OCI-LY3 (cell line): ENCODE results near the gene DHX30.

ENCODE experiments used
- H2AFZ ChIP-seq: fragments of 200-600, 300-600 bp; shearing (Covaris generic); 2 replicates; pipeline ENCODE4 v1.6.0; 2014; ENCODE audit warnings: antibody characterized with exemption, low read depth, low read length
- H3K27ac ChIP-seq: fragments of 200-600, 300-600 bp; sonication (generic); 2 replicates; pipeline ENCODE4 v1.5.1; 2014; ENCODE audit warnings: mild to moderate bottlenecking, low read length, moderate library complexity, mixed read lengths
- H3K27me3 ChIP-seq: fragments of 200-600, 300-600 bp; sonication (generic); 2 replicates; pipeline ENCODE4 v1.6.1; 2014; ENCODE audit warnings: low read depth, low read length, mixed read lengths
- H3K36me3 ChIP-seq: fragments of 200-600, 300-600 bp; sonication (generic); replicated peaks from 2 replicates; pipeline ENCODE3; 2014; ENCODE audit warnings: low read depth, low read length, mixed read lengths
- H3K4me1 ChIP-seq: fragments of 300-600, 200-600 bp; sonication (generic); 2 replicates; pipeline ENCODE4 v1.6.1; 2014; ENCODE audit warnings: low read length, mixed read lengths
- H3K4me2 ChIP-seq: fragments of 200-600, 300-600 bp; sonication (generic); 2 replicates; pipeline ENCODE4 v1.6.1; 2014; ENCODE audit warnings: low read length, mixed read lengths
- H3K4me3 ChIP-seq: fragments of 300-600, 200-600 bp; sonication (generic); 2 replicates; pipeline ENCODE4 v1.5.1; 2014; ENCODE audit warnings: antibody characterized with exemption, mild to moderate bottlenecking, low read length, moderate library complexity
- H3K79me2 ChIP-seq: fragments of 300-600, 200-600 bp; shearing (Covaris generic); 2 replicates; pipeline ENCODE4 v1.6.1; 2014; ENCODE audit warnings: mild to moderate bottlenecking, low read length, mixed read lengths
- H3K9ac ChIP-seq: fragments of 300-600, 200-600 bp; shearing (Covaris generic); 2 replicates; pipeline ENCODE4 v1.6.0; 2014; ENCODE audit warnings: mild to moderate bottlenecking, low read length, moderate library complexity
- H3K9me3 ChIP-seq: fragments of 200-600, 300-600 bp; shearing (Covaris generic); 2 replicates; pipeline ENCODE4 v1.6.1; 2014; ENCODE audit warnings: low read length, mixed read lengths; ENCODE audit not compliant: insufficient read depth
- H4K20me1 ChIP-seq: fragments of 200-600, 300-600 bp; sonication (generic); 2 replicates; pipeline ENCODE4 v1.6.1; 2016; ENCODE audit warnings: low read length, mixed read lengths; ENCODE audit not compliant: insufficient read depth
- EZH2phosphoT487 ChIP-seq: fragments of 200-600 bp; shearing (Covaris generic); IDR thresholded peaks from 2 replicates; pipeline ENCODE4 v1.6.1; 2018; ENCODE audit warnings: antibody characterized with exemption, mixed run types, low read depth
- TF ChIP-seq, protein P1 (sequence below): fragments of 200-600, 300-600 bp; sonication (generic); IDR thresholded peaks from 2 replicates; pipeline ENCODE4 v1.5.1; 2014; ENCODE audit warnings: antibody characterized with exemption, low read length, low read depth

Gene DHX30

DNA sequence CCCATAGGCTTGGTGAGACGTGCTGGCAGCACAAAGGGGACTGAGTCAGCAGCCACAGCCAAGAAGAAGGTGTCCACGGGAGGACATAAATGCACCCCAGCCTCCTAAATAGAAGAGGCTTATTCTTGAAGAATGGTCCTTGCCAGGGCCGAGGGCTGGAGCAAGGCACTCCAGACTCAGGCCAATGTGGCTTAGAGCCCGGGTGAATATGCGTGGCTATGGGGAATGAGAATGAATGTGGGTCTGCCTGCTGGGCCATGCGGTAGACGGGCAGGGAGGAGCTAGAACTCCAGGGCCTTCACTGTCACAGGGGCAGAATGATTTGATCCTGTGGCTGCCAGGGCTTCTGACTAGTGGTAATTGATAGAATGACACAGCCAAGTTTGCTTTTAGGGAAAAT lies 34.0 kb downstream of the DHX30 start:
- no peak overlapping the region for H3K4me3 ChIP-seq
- H3K9ac ChIP-seq: no peak overlapping the region
- no peak overlapping the region for H3K27ac ChIP-seq
- H3K79me2 ChIP-seq: peaks cover 17% of the 10 kb centered on the region
- TF ChIP-seq, protein P1, sequence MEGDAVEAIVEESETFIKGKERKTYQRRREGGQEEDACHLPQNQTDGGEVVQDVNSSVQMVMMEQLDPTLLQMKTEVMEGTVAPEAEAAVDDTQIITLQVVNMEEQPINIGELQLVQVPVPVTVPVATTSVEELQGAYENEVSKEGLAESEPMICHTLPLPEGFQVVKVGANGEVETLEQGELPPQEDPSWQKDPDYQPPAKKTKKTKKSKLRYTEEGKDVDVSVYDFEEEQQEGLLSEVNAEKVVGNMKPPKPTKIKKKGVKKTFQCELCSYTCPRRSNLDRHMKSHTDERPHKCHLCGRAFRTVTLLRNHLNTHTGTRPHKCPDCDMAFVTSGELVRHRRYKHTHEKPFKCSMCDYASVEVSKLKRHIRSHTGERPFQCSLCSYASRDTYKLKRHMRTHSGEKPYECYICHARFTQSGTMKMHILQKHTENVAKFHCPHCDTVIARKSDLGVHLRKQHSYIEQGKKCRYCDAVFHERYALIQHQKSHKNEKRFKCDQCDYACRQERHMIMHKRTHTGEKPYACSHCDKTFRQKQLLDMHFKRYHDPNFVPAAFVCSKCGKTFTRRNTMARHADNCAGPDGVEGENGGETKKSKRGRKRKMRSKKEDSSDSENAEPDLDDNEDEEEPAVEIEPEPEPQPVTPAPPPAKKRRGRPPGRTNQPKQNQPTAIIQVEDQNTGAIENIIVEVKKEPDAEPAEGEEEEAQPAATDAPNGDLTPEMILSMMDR: no peak
- TF ChIP-seq EZH2phosphoT487: no peak
- H3K9me3 ChIP-seq: no peaks in the 10 kb centered on the region
- H2AFZ ChIP-seq: no peak overlapping the region
- H3K4me2 ChIP-seq: no peak overlapping the region
- H3K4me1 ChIP-seq: no peaks in the 10 kb centered on the region
- peaks cover 9% of the 10 kb centered on the region; the same call in 1 of the 2 replicates for H4K20me1 ChIP-seq
- H3K36me3 ChIP-seq: peaks cover 58% of the 10 kb centered on the region
- no peaks in the 10 kb centered on the region for H3K27me3 ChIP-seq

DNA sequence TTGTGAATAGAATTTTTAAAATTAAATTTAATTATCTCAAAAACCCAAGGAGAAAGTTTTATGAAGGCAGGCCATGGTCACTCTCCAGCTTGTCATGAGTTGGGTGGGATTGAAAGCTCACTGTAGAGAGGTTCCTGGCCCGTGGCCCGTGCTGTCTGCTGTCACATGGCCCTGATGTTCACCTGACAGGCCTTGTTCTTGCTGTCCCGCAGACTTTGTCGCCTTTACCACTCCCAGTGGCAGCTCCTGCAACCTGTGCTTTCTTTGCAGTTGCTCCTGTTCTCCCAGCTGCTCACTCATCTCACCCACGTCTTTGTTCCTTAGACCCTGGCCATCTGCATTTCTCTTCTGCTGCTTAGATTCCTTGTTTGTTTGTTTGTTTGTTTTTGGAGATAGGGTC lies 35.6 kb downstream of the DHX30 start:
- H3K27me3 ChIP-seq: no peaks in the 10 kb centered on the region
- peaks cover 60% of the 10 kb centered on the region for H3K36me3 ChIP-seq
- H3K9me3 ChIP-seq: no peaks in the 10 kb centered on the region
- H3K4me1 ChIP-seq: no peaks in the 10 kb centered on the region
- H4K20me1 ChIP-seq: peaks cover 12% of the 10 kb centered on the region; the same call in 1 of the 2 replicates
- no peak overlapping the region for H3K9ac ChIP-seq
- no peak overlapping the region for H2AFZ ChIP-seq
- H3K4me3 ChIP-seq: no peak overlapping the region
- H3K4me2 ChIP-seq: no peak overlapping the region
- H3K79me2 ChIP-seq: peaks cover 17% of the 10 kb centered on the region
- H3K27ac ChIP-seq: no peak overlapping the region
- TF ChIP-seq, protein P1: no peak
- no peak for TF ChIP-seq EZH2phosphoT487

DNA sequence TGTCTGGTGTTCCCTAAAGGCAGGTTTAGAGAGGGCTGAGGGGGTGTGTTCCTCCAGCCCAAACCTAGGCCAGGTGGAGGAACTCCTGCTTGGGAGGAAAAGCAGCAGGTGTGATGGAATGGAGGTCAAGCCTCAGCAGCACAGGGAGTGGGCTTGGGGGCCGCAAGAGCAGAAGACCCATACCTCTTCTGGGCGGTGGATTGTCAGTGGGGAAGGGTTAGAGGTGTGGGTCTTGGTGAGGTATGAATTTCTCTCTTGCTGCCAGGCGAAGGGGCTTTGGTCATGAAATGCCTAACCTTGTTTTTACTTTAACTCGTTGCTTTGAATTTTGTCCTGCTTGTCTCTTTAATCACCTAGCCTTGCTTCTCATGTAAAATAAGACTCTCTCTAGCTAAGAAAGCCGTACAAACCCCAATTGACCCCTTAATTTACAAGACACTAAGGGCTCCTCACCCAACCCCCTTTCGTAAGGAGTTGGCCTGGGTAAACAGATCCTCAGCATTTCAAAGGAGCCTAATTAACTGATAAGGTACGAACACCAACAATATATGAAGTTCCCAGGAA lies 38.9 kb downstream of the DHX30 start:
- Histone ChIP-seq H3K36me3 (peaks cover 70% of the 10 kb centered on the region), H4K20me1 (peaks cover 11% of the 10 kb centered on the region; the same call in 1 of the 2 replicates), H2AFZ (no peak overlapping the region), H3K9me3 (no peaks in the 10 kb centered on the region), H3K4me3 (no peak overlapping the region), H3K4me1 (no peaks in the 10 kb centered on the region), H3K27ac (no peak overlapping the region), H3K79me2 (peaks cover 15% of the 10 kb centered on the region), H3K9ac (no peak overlapping the region), H3K27me3 (no peaks in the 10 kb centered on the region), H3K4me2 (no peak overlapping the region)
- TF ChIP-seq EZH2phosphoT487: no peak
- TF ChIP-seq, protein P1: no peak

DNA sequence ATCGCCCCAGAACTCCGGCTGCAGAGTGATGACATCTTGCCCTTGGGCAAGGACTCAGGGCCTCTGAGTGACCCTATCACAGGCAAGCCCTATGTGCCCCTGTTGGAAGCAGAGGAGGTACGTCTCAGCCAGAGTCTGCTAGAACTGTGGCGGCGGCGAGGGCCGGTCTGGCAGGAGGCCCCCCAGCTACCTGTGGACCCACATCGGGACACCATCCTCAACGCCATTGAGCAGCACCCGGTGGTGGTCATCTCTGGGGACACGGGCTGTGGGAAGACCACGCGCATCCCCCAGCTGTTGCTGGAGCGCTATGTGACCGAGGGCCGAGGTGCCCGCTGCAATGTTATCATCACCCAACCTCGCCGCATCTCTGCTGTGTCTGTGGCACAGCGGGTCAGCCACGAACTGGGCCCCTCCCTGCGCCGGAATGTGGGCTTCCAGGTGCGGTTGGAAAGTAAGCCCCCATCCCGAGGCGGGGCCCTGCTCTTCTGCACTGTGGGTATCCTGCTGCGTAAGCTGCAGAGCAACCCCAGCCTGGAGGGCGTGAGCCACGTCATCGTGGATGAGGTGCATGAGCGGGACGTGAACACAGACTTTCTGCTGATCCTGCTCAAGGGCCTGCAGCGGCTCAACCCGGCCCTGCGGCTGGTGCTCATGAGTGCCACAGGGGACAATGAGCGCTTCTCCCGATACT lies 43.4 kb downstream of the DHX30 start:
- Histone ChIP-seq H3K27me3 (no peaks in the 10 kb centered on the region), H3K9ac (no peak overlapping the region), H3K27ac (no peak overlapping the region), H3K4me3 (no peak overlapping the region), H2AFZ (no peak overlapping the region), H3K4me1 (no peaks in the 10 kb centered on the region), H3K9me3 (no peaks in the 10 kb centered on the region), H3K4me2 (no peak overlapping the region), H4K20me1 (0 out of 2 replicates have a peak, but pooled peaks cover 4% of the 10 kb centered on the region), H3K79me2 (0 out of 2 replicates have a peak, but pooled peaks cover 3% of the 10 kb centered on the region), H3K36me3 (peaks cover 76% of the 10 kb centered on the region)
- no peak for TF ChIP-seq EZH2phosphoT487
- TF ChIP-seq, protein P1: no peak
